Measurements from ENCODE around the gene LGR6. TPM values are rescaled to one million over a fixed set of nuclear protein-coding genes. Genes with fewer than 3 reads are reported as not detected.
"Not testable (repeated sequence)": the region's sequence is repeated elsewhere in the genome, so short reads cannot be mapped to it uniquely, and the experiment has no call there.

Gene LGR6
- polyA plus RNA-seq, 4 donors: 0.27 to 1.0 (median 0.28) TPM; not detected in 1

DNA sequence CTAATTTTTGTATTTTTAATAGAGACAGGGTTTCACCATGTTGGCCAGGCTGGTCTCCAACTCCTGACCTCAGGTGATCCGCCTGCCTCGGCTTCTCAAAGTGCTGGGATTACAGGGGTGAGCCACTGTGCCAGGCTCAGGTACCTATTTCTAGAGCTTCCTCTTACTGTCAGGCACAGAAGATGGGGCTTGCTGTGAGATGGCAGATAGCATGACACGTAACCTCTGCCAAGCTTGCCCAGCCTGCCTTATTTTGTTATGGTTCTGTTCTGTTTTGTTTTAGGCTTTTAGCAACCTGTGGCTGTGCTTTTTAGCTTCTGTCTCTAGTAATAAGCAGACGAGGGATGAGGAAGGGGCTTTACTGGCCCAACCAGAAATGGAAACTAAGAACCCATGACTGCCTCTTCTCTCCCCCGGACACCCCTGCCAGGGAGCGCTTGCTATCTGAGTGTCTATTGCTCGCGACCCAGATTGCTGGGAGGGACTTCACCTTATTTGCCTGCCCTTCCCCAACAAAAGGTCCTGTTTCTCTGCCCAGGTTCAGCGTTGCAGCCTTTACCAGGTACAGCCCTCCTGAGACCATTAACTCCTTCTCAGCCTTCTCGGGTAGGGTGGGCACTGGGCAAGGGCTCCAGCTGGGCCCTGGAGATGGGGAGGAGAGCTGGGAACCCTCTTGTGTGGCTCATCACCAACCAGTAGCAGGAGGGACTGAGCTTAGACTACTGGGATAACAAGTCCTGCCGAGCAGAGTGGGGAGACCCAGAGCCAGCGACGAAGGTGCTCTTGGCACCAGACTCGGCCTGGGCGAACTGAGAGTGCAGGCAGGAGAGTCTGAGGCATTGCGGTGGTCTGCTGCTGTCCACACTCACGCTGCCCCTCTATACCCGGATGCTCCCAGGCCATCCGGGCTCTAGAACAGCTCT lies 13.5 kb upstream of the LGR6 start:
- Histone ChIP-seq H3K27me3 (ENCODE audit: control insufficient read depth in 3 of 3, insufficient read depth in 3 of 3, low read length in 3 of 3) (peaks cover 0 to 4% (median 0%) of the 10 kb centered on the region in 3 donors), H3K36me3 (ENCODE audit: control insufficient read depth in 3 of 3, insufficient read depth in 2 of 3, low read depth in 1 of 3, low read length in 3 of 3) (no peaks in the 10 kb centered on the region), H3K27ac (ENCODE audit: low read depth in 1 of 3, low read length in 2 of 3) (no peak overlapping the region), H3K9me3 (ENCODE audit: control insufficient read depth in 2 of 2, insufficient read depth in 1 of 2, low read depth in 1 of 2, low read length in 1 of 2) (no peaks in the 10 kb centered on the region), H3K4me1 (ENCODE audit: control insufficient read depth in 3 of 3, insufficient read depth in 2 of 3, low read depth in 1 of 3, low read length in 2 of 3) (no peaks in the 10 kb centered on the region), H3K4me3 (ENCODE audit: low read depth in 1 of 3, low read length in 3 of 3) (no peak overlapping the region)
- WGBS, 3 donors: 75 to 81% (median 79%) methylated on average over 19 of the region's 19 CpGs
- no peak for DNase-seq
- FAIRE-seq: no peak

DNA sequence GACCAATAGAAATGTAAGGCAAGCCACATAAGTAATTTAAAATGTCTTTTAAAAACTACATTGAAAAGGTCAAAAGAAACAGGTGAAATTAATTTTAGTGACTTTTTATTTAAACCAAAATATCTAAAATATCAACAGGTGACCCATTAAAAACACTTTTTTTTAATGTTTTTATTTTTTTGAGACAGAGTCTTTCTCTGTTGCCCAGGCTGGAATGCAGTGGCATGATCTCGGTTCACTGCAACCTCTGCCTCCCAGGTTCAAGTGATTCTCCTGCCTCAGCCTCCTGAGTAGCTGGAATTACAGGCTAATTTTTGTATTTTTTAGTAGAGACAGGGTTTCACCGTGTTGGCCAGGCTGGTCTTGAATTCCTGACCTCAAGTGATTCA lies 12.9 kb upstream of the LGR6 start:
- 62 to 78% (median 75%) methylated on average over 2 of the region's 2 CpGs for WGBS, 3 donors
- H3K4me1 ChIP-seq (ENCODE audit: control insufficient read depth in 3 of 3, insufficient read depth in 2 of 3, low read depth in 1 of 3, low read length in 2 of 3); H3K9me3 ChIP-seq (ENCODE audit: control insufficient read depth in 2 of 2, insufficient read depth in 1 of 2, low read depth in 1 of 2, low read length in 1 of 2); H3K36me3 ChIP-seq (ENCODE audit: control insufficient read depth in 3 of 3, insufficient read depth in 2 of 3, low read depth in 1 of 3, low read length in 3 of 3); FAIRE-seq; DNase-seq; H3K4me3 ChIP-seq (ENCODE audit: low read depth in 1 of 3, low read length in 3 of 3); H3K27ac ChIP-seq (ENCODE audit: low read depth in 1 of 3, low read length in 2 of 3); H3K27me3 ChIP-seq (ENCODE audit: control insufficient read depth in 3 of 3, insufficient read depth in 3 of 3, low read length in 3 of 3): not testable (repeated sequence)

DNA sequence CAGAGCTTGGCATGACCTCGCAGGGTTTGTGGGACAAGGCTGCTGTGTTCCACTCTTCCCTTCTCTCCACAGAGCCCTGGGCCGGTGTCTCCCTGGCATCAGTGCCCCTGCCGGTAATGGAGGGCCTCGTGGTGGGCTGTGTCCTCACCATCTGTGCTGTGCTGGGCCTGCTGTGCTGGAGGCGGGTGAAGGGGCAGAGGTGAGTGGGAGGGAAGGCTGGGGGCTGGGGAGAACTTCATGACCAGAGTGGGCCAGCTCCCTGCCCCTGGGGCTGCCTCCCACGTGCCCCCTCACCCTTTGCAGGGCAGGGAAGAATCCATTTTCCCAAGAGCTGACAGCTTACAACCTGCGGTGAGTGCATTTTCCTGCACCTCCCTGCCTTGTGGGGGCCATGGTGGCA lies 12.0 kb upstream of the LGR6 start:
- no peaks in the 10 kb centered on the region for H3K36me3 ChIP-seq (ENCODE audit: control insufficient read depth in 3 of 3, insufficient read depth in 2 of 3, low read depth in 1 of 3, low read length in 3 of 3)
- peaks cover 0 to 5% (median 0%) of the 10 kb centered on the region in 3 donors for H3K4me1 ChIP-seq (ENCODE audit: control insufficient read depth in 3 of 3, insufficient read depth in 2 of 3, low read depth in 1 of 3, low read length in 2 of 3)
- FAIRE-seq: no peak
- peaks cover 0 to 4% (median 0%) of the 10 kb centered on the region in 3 donors for H3K27me3 ChIP-seq (ENCODE audit: control insufficient read depth in 3 of 3, insufficient read depth in 3 of 3, low read length in 3 of 3)
- H3K9me3 ChIP-seq (ENCODE audit: control insufficient read depth in 2 of 2, insufficient read depth in 1 of 2, low read depth in 1 of 2, low read length in 1 of 2): no peaks in the 10 kb centered on the region
- 80 to 89% (median 84%) methylated on average over 5 to 7 of the region's 7 CpGs for WGBS, 3 donors
- no peak overlapping the region for H3K27ac ChIP-seq (ENCODE audit: low read depth in 1 of 3, low read length in 2 of 3)
- DNase-seq: no peak
- no peak overlapping the region for H3K4me3 ChIP-seq (ENCODE audit: low read depth in 1 of 3, low read length in 3 of 3)

DNA sequence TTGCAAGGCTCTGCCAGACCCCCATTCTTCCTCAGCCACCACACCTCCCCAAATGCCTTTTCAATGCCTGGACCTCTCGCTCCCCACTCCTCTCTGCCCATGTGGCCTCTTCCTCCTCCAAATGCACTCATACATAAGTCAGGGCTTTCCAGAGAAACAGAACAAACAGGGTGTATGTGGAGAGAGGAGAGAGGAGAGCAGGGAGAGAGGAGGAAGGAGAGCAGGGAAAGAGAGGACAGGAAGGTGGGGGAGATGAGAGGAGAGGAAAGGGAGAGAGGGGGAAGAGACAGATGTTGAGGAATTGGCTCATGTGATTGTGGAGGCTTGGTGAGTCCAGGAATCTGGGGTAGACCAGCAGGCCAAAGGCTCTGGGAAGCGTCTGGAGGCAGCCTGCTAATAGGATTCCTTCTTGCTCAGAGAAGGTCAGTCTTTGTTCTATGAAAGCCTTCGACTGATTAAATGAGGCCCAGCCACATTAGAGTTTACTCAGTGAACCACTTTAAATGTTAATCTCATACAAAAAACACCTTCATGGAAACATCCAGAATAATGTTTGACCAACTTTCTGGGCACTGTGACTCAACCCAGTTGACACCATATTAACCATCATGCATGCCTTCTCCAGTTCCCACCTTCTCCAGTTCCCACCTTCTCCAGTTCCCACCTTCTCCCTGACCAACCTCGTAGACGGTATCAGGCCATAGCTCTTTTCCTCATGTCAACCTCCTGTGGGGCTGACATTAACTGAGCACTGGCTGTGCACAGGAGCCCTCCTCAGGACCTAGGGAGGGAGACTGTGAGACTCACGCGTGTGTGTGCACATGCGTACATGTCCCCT lies 11.3 kb upstream of the LGR6 start:
- no peak for DNase-seq
- Histone ChIP-seq H3K4me1 (ENCODE audit: control insufficient read depth in 3 of 3, insufficient read depth in 2 of 3, low read depth in 1 of 3, low read length in 2 of 3) (peaks cover 0 to 12% (median 0%) of the 10 kb centered on the region in 3 donors), H3K27me3 (ENCODE audit: control insufficient read depth in 3 of 3, insufficient read depth in 3 of 3, low read length in 3 of 3) (peaks cover 0 to 4% (median 0%) of the 10 kb centered on the region in 3 donors), H3K9me3 (ENCODE audit: control insufficient read depth in 2 of 2, insufficient read depth in 1 of 2, low read depth in 1 of 2, low read length in 1 of 2) (no peaks in the 10 kb centered on the region), H3K36me3 (ENCODE audit: control insufficient read depth in 3 of 3, insufficient read depth in 2 of 3, low read depth in 1 of 3, low read length in 3 of 3) (no peaks in the 10 kb centered on the region), H3K4me3 (ENCODE audit: low read depth in 1 of 3, low read length in 3 of 3) (no peak overlapping the region), H3K27ac (ENCODE audit: low read depth in 1 of 3, low read length in 2 of 3) (no peak overlapping the region)
- 83 to 93% (median 90%) methylated on average over 8 of the region's 8 CpGs for WGBS, 3 donors
- no peak for FAIRE-seq

DNA sequence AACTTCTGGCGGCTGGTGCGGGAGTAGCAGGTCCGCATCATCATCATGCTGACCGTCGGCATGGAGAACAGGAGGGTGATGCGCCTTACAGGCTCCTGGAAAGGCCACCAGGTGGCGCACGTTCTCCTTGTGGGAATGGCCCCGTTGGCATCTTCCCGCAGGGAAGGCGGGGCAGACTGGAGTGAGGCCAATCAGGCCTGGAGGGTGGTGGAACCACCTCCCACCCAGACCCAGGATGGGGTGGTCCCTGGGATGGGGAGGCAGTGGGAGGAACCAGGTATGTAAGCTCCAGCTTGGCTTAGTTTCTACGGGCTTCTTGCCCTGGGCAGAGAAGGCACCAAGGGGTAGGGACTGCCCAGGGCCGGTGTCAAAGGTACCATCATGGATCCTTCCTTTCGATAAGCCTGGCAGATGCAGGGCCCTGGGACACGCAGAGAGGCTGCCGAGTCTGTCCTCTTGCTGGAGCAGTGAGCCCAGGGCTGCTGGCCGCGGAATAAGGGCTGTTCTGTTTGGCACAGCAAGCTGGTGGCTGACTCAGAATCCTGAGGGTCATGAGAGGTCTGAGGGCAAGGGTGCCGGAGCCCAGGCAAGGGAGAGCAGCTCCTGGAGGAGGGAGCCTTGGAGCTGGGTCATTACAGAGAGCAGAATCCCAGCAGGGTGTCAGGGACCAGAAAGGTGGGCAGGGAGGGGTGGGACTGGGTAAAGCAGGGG lies 8.7 kb upstream of the LGR6 start:
- peaks cover 0 to 2% (median 0%) of the 10 kb centered on the region in 3 donors for H3K27me3 ChIP-seq (ENCODE audit: control insufficient read depth in 3 of 3, insufficient read depth in 3 of 3, low read length in 3 of 3)

DNA sequence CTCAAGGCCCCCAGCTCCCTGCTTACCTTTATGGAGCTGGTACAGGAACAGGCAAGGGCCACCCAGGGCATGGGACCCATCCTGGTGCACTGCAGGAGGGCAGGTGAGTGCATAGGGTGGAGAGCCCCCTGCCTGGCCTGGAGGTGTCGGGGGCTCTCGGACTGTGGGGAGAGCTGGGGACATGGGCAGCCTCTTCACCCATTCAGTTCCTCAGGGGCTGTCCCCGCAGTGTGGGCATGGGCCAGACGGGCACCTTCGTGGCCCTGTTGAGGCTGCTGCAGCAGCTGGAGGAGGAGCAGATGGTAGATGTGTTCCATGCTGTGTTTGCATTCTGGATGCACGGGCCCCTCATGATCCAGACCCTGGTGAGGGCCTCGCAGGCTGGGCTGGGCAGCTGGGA lies 7.3 kb upstream of the LGR6 start:
- Histone ChIP-seq H3K27ac (ENCODE audit: low read depth in 1 of 3, low read length in 2 of 3) (peak overlapping the region in 1 of 3 donors; percentile 61), H3K36me3 (ENCODE audit: control insufficient read depth in 3 of 3, insufficient read depth in 2 of 3, low read depth in 1 of 3, low read length in 3 of 3) (no peaks in the 10 kb centered on the region), H3K9me3 (ENCODE audit: control insufficient read depth in 2 of 2, insufficient read depth in 1 of 2, low read depth in 1 of 2, low read length in 1 of 2) (no peaks in the 10 kb centered on the region), H3K27me3 (ENCODE audit: control insufficient read depth in 3 of 3, insufficient read depth in 3 of 3, low read length in 3 of 3) (peaks cover 0 to 2% (median 0%) of the 10 kb centered on the region in 3 donors), H3K4me3 (ENCODE audit: low read depth in 1 of 3, low read length in 3 of 3) (no peak overlapping the region), H3K4me1 (ENCODE audit: control insufficient read depth in 3 of 3, insufficient read depth in 2 of 3, low read depth in 1 of 3, low read length in 2 of 3) (peaks cover 0 to 43% (median 2%) of the 10 kb centered on the region in 3 donors)
- FAIRE-seq (no peak), DNase-seq (no peak)
- 73 to 79% (median 79%) methylated on average over 7 of the region's 7 CpGs for WGBS, 3 donors

More for the DNA sequence above, 8.7 kb upstream of the LGR6 start:
- 6 to 19% (median 19%) methylated on average over 19 of the region's 19 CpGs for WGBS, 3 donors
- Histone ChIP-seq H3K36me3 (ENCODE audit: control insufficient read depth in 3 of 3, insufficient read depth in 2 of 3, low read depth in 1 of 3, low read length in 3 of 3) (no peaks in the 10 kb centered on the region), H3K27ac (ENCODE audit: low read depth in 1 of 3, low read length in 2 of 3) (no peak overlapping the region), H3K9me3 (ENCODE audit: control insufficient read depth in 2 of 2, insufficient read depth in 1 of 2, low read depth in 1 of 2, low read length in 1 of 2) (no peaks in the 10 kb centered on the region), H3K4me3 (ENCODE audit: low read depth in 1 of 3, low read length in 3 of 3) (no peak overlapping the region), H3K4me1 (ENCODE audit: control insufficient read depth in 3 of 3, insufficient read depth in 2 of 3, low read depth in 1 of 3, low read length in 2 of 3) (peaks cover 0 to 35% (median 2%) of the 10 kb centered on the region in 3 donors)
- FAIRE-seq (no peak), DNase-seq (peak; percentile 86 to 92)

DNA sequence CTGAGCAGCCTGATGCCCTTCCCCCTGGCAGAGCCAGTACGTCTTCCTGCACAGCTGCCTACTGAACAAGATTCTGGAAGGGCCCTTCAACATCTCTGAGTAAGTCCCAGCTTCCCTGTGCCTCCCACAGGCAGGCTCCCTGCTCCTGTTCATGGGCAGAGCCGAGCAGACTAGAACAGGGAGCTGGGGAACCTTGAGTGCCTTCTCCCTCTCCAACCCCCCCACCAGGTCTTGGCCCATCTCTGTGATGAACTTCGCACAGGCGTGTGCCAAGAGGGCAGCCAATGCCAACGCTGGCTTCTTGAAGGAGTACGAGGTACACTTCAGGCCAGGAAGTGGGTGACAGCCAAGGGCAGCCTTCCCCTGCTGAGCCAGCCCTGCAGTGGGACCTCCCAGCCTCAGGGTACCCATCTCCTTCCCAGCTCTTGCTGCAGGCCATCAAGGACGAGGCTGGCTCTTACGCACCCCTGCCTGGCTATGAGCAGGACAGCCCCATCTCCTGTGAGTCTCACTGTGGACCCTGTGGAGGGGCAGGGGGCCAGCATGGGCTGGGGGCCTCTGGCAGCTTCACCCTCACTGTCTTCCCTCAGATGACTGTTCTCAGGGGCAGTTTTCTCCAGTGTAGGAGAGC lies 6.4 kb upstream of the LGR6 start:
- Histone ChIP-seq H3K4me3 (ENCODE audit: low read depth in 1 of 3, low read length in 3 of 3) (peak overlapping the region in 1 of 3 donors; percentile 45), H3K27me3 (ENCODE audit: control insufficient read depth in 3 of 3, insufficient read depth in 3 of 3, low read length in 3 of 3) (peaks cover 0 to 2% (median 0%) of the 10 kb centered on the region in 3 donors), H3K9me3 (ENCODE audit: control insufficient read depth in 2 of 2, insufficient read depth in 1 of 2, low read depth in 1 of 2, low read length in 1 of 2) (no peaks in the 10 kb centered on the region), H3K27ac (ENCODE audit: low read depth in 1 of 3, low read length in 2 of 3) (peak overlapping the region in 1 of 3 donors; percentile 61), H3K4me1 (ENCODE audit: control insufficient read depth in 3 of 3, insufficient read depth in 2 of 3, low read depth in 1 of 3, low read length in 2 of 3) (peaks cover 0 to 43% (median 2%) of the 10 kb centered on the region in 3 donors), H3K36me3 (ENCODE audit: control insufficient read depth in 3 of 3, insufficient read depth in 2 of 3, low read depth in 1 of 3, low read length in 3 of 3) (no peaks in the 10 kb centered on the region)
- peak; percentile 41 to 97 for DNase-seq
- WGBS, 3 donors: 19 to 54% (median 39%) methylated on average over 8 of the region's 8 CpGs
- FAIRE-seq: no peak
